Esophagus (tissue), 2 donors: ENCODE results near the gene DYNC1LI2. TPM values are rescaled to one million over a fixed set of nuclear protein-coding genes. Genes with fewer than 3 reads are reported as not detected.

Experiments
- H3K27ac ChIP-seq, 2 donors: one replicate each; pipeline ENCODE4 v1.5.1; 2013; ENCODE audit warnings: low read depth in 2 of 2, mild to moderate bottlenecking in 2 of 2, inconsistent platforms in 1 of 2, low read length in 1 of 2, moderate library complexity in 1 of 2
- H3K27me3 ChIP-seq, 2 donors: one replicate each; pipeline ENCODE4 v1.6.1; 2013; ENCODE audit warnings: low read length in 2 of 2, control low read depth in 1 of 2, mild to moderate bottlenecking in 1 of 2; ENCODE audit not compliant: insufficient read depth in 2 of 2, control insufficient read depth in 1 of 2
- H3K36me3 ChIP-seq, 2 donors: one replicate each; pipeline ENCODE4 v1.6.1; 2013; ENCODE audit warnings: low read length in 1 of 2; ENCODE audit not compliant: control insufficient read depth in 2 of 2, insufficient read depth in 2 of 2
- H3K4me1 ChIP-seq, 2 donors: one replicate each; pipeline ENCODE4 v1.6.1; 2013; ENCODE audit warnings: low read length in 1 of 2; ENCODE audit not compliant: control insufficient read depth in 2 of 2, insufficient read depth in 2 of 2
- H3K4me3 ChIP-seq, 2 donors: one replicate each; pipeline ENCODE4 v1.5.1; 2013; ENCODE audit warnings: low read length in 2 of 2, mild to moderate bottlenecking in 2 of 2, low read depth in 1 of 2, moderate library complexity in 1 of 2
- H3K9me3 ChIP-seq, 2 donors: one replicate each; pipeline ENCODE4 v1.6.1; 2013; ENCODE audit warnings: mild to moderate bottlenecking in 2 of 2, low read depth in 1 of 2, low read length in 1 of 2, moderate library complexity in 1 of 2; ENCODE audit not compliant: control insufficient read depth in 2 of 2, insufficient read depth in 1 of 2
- whole genome bisulfite sequencing, 2 donors: extraction: QIAGEN DNeasy Blood & Tissue Kit; methylation state at CpG; one replicate each; pipeline ENCODE4 v1.1.7; 2013; 5-methylcytosine and 5-hydroxymethylcytosine counted together
- polyA plus RNA-seq, 2 donors: library from polyadenylated mRNA; stranded (reverse); fragments of 200-250 nt; gene quantifications; one replicate each; pipeline ENCODE4 v1.2.3, GENCODE V29; 2013
- donor health status: healthy with polysubstance abuse.
- donor health status: Bipolar disorder and iron deficiency.

Gene DYNC1LI2
- polyA plus RNA-seq, 2 donors, result 34.5 to 41.3 TPM

- no peaks in the 10 kb centered on the region for H3K4me1 ChIP-seq
- no peaks in the 10 kb centered on the region for H3K9me3 ChIP-seq
- no peak overlapping the region for H3K4me3 ChIP-seq
- no peaks in the 10 kb centered on the region for H3K27me3 ChIP-seq
- no peak overlapping the region for H3K27ac ChIP-seq
- 96% methylated on average over 4 of the region's 4 CpGs for WGBS, 2 donors
- H3K36me3 ChIP-seq, result peaks cover 5 to 15% of the 10 kb centered on the region in 2 donors
Observed at GRCh38 chr16:66719246-66719645, 32.2 kb downstream of the DYNC1LI2 start.

DNA sequence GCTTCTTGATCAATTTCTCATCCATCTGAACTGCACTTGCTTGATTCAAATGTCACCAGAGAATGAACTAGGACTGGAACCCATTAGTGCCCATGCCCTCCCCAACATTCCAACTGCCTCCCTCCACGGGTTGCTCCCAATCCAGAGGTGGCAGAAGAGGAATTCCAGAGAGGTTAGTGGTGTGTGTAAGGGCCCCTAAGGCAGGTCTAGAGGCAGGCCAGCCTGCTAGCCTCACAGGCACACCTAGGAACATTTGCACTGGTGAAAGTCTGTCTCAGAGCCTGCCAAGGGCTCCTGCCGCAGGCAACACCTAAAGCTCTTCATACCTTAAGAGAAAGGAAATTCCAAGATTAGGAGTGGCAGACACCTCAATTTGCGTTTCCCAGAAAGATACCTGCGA is 33.6 kb downstream of the DYNC1LI2 start:
- Histone ChIP-seq H3K9me3 (no peaks in the 10 kb centered on the region), H3K27ac (no peak overlapping the region), H3K27me3 (no peaks in the 10 kb centered on the region), H3K4me1 (no peaks in the 10 kb centered on the region), H3K36me3 (peaks cover 0 to 6% of the 10 kb centered on the region in 2 donors), H3K4me3 (no peak overlapping the region)
- WGBS, 2 donors, result 70 to 71% methylated on average over 4 of the region's 4 CpGs

DNA sequence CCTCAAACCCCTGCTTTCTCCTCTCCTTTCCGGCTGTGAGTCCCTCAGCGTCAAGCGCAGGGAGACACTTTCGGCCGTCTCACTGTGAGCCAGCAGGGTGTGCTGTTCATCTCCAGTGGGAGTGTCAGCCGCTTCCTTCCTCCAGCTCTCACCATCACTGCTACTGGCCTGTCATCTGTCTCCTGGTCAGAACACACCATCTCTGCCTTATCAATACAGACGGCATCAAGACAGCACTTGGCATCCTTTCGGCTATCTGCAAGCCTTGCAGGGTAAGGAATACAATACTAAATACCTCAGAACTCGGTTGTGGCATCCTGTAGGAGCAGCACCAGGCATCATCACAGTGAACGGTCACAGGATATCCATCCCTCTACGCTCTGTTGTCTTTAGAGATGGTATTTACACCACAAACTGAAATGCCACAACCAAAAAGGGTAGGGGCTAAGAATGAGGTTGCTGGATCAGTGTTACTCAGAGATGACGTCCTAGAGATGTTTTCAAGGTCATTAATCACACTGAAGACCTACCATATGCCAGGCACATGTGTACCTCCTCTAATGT is 34.2 kb downstream of the DYNC1LI2 start:
- Histone ChIP-seq H3K9me3 (no peaks in the 10 kb centered on the region), H3K27me3 (no peaks in the 10 kb centered on the region), H3K27ac (no peak overlapping the region), H3K36me3 (peaks cover 0 to 5% of the 10 kb centered on the region in 2 donors), H3K4me3 (no peak overlapping the region), H3K4me1 (no peaks in the 10 kb centered on the region)
- WGBS, 2 donors, result 61 to 64% methylated on average over 12 of the region's 12 CpGs

- Histone ChIP-seq H3K27ac (no peak overlapping the region), H3K4me3 (no peak overlapping the region), H3K4me1 (no peaks in the 10 kb centered on the region), H3K27me3 (no peaks in the 10 kb centered on the region), H3K36me3 (peaks cover 0 to 5% of the 10 kb centered on the region in 2 donors), H3K9me3 (no peaks in the 10 kb centered on the region)
- WGBS, 2 donors, result 40 to 42% methylated on average over 6 of the region's 6 CpGs
Observed at GRCh38 chr16:66714654-66715307, 36.6 kb downstream of the DYNC1LI2 start.

DNA sequence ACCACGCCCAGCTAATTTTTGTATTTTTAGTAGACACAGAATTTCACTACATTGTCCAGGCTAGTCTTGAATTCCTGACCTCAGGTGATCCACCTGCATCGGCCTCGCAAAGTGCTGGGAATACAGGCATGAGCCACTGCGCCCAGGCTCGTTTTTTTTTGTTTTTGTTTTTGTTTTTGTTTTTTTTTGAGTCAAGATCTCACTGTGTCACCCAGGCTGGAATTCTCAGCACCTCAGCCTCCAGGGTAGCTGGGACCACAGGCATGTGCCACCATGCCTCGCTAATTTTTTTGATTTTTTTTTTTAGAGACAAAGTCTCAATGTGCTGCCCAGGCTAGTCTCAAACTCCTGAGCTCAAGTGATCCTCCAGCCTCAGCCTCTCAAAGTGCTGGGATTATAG is 37.3 kb downstream of the DYNC1LI2 start:
- Histone ChIP-seq H3K4me1 (no peaks in the 10 kb centered on the region), H3K36me3 (peaks cover 0 to 5% of the 10 kb centered on the region in 2 donors), H3K27me3 (no peaks in the 10 kb centered on the region), H3K9me3 (no peaks in the 10 kb centered on the region), H3K4me3 (no peak overlapping the region), H3K27ac (no peak overlapping the region)
- 57 to 73% methylated on average over 6 of the region's 6 CpGs for WGBS, 2 donors

DNA sequence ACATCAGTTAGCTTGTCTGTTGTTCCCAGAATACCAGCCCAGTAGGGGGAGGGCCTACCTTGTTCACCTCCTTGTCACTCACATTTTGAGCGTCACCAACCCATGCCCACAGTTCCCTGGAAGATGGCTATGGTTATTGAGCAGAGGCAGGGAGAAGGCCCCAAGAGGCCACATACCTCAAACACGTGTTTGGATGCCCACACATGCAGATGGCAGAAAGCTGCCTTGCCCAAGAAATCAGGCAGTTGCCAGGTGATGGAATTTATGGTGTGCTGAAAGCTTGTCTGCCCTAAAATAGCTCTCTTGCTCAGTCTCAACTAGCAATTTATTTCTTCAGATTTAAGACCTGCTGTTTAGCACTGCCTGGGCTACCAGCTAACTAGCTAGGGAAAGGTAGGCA is 38.3 kb downstream of the DYNC1LI2 start:
- Histone ChIP-seq H3K27me3 (no peaks in the 10 kb centered on the region), H3K36me3 (peaks cover 0 to 2% of the 10 kb centered on the region in 2 donors), H3K27ac (no peak overlapping the region), H3K9me3 (no peaks in the 10 kb centered on the region), H3K4me1 (no peaks in the 10 kb centered on the region), H3K4me3 (no peak overlapping the region)
- WGBS, 2 donors, result 50 to 57% methylated on average over 2 of the region's 2 CpGs

GRCh38 chr16:66712512-66712911 is 38.9 kb downstream of the DYNC1LI2 start:
- H3K36me3 ChIP-seq, result peaks cover 0 to 2% of the 10 kb centered on the region in 2 donors
- no peak overlapping the region for H3K4me3 ChIP-seq
- H3K27me3 ChIP-seq, result no peaks in the 10 kb centered on the region
- no peaks in the 10 kb centered on the region for H3K9me3 ChIP-seq
- H3K27ac ChIP-seq, result no peak overlapping the region
- H3K4me1 ChIP-seq, result no peaks in the 10 kb centered on the region

DNA sequence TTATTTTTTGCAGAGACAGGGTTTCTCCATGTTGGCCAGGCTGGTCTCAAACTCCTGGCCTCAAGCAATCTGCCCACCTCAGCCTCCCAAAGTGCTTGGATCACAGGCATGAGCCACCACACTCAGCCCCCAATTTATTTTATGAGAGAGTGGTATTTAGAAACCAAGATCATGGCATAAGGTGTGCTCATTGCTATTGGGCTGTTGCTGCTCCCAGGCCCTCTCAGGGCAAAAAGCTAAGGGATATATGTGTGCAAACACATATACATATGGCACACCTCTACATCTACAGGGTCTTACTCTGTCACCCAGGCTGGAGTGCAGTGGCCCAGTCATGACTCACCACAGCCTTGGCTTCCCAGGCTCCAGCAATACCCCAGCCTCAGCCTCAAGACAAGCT is 39.8 kb downstream of the DYNC1LI2 start:
- H3K36me3 ChIP-seq, result no peaks in the 10 kb centered on the region
- H3K27ac ChIP-seq, result no peak overlapping the region
- H3K27me3 ChIP-seq, result no peaks in the 10 kb centered on the region
- no peak overlapping the region for H3K4me3 ChIP-seq
- no peaks in the 10 kb centered on the region for H3K9me3 ChIP-seq
- H3K4me1 ChIP-seq, result peaks cover 0 to 1% of the 10 kb centered on the region in 2 donors

DNA sequence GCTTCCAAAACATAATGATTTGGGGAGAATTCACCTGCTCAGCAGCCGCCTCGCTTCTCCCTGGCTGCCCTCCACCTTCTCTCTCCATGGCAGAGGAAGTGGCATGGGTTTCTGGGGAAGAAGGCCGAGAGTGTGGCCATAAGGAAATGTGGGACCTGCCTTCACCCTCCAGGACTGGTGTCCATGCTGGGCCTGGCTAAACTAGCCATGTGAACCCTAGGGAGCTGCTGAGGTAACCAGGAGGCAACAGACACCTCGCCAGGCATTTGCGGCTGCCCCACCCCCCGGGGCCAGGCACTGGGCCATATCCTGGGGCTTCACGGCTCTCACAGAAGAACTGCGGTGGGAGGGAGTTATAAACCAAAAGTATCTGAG is 44.9 kb downstream of the DYNC1LI2 start:
- WGBS, 2 donors, result 34 to 38% methylated on average over 8 of the region's 8 CpGs
- Histone ChIP-seq H3K36me3 (no peaks in the 10 kb centered on the region), H3K27me3 (no peaks in the 10 kb centered on the region), H3K4me1 (peaks cover 0 to 4% of the 10 kb centered on the region in 2 donors), H3K27ac (peak overlapping the region; percentile 11 to 45), H3K9me3 (no peaks in the 10 kb centered on the region), H3K4me3 (no peak overlapping the region)
